Gastrocnemius medialis (tissue), 4 donors: ENCODE data around the gene ADORA2A. TPM values are rescaled to one million over a fixed set of nuclear protein-coding genes. Genes with fewer than 3 reads are reported as not detected.

Experiments
- ATAC-seq, 2 donors: fragments of 150-250 bp; one replicate each; pipeline ENCODE4 v1.9.1; 2016
- DNase-seq, 2 donors: peaks; one replicate each; pipeline ENCODE4 v3.0.0-alpha.2; 2019
- H3K27ac ChIP-seq, 4 donors: fragments of 200-600 bp; sonication (generic); 1 replicate in 1 of 4; 2 replicates in 3 of 4; pipeline ENCODE4 v1.5.1; 2016 to 2018; ENCODE audit warnings: mild to moderate bottlenecking in 2 of 4, moderate library complexity in 1 of 4
- H3K27me3 ChIP-seq, 3 donors: fragments of 200-600 bp; sonication (generic) in 2 of 3; 1 replicate in 1 of 3; 2 replicates in 2 of 3; pipeline versions ENCODE4 v1.5.1 to v1.6.0; 2016 to 2019; ENCODE audit warnings: mild to moderate bottlenecking in 1 of 3, moderate library complexity in 1 of 3
- H3K36me3 ChIP-seq, 2 donors: fragments of 200-600 bp; sonication (generic) in 1 of 2; one replicate each; pipeline ENCODE4 v1.5.1; 2017 to 2018
- H3K4me1 ChIP-seq, 2 donors: fragments of 200-600 bp; sonication (generic) in 1 of 2; one replicate each; pipeline ENCODE4 v1.5.1; 2016 to 2017; ENCODE audit warnings: mild to moderate bottlenecking in 2 of 2
- H3K4me3 ChIP-seq, 4 donors: fragments of 200-600 bp; sonication (generic) in 3 of 4; 1 replicate in 1 of 4; 2 replicates in 3 of 4; pipeline ENCODE4 v1.5.1; 2016 to 2019; ENCODE audit warnings: mild to moderate bottlenecking in 2 of 4
- H3K9me3 ChIP-seq, 3 donors: fragments of 200-600 bp; sonication (generic) in 2 of 3; 1 replicate in 1 of 3; 2 replicates in 2 of 3; pipeline ENCODE4 v1.5.1; 2016 to 2019
- POLR2A ChIP-seq, 2 donors: fragments of 450-650 bp; IDR thresholded peaks; one replicate each; pipeline ENCODE4 v1.6.1; 2017; ENCODE audit warnings: antibody characterized with exemption in 2 of 2, mild to moderate bottlenecking in 2 of 2, moderate library complexity in 2 of 2
- in situ Hi-C, 4 donors: fragments of 200-750 bp; cut with MboI; loops; one replicate each; pipeline versions ENCODE4 v1.15.0 to v1.8.0; 2017; ENCODE audit warnings: low sequenced_read_pairs in 4 of 4
- intact Hi-C: fragments of 100-400 bp; cut with DNase I; formaldehyde crosslinking; loops from one replicate; pipeline ENCODE4 v1.15.1; 2023; ENCODE audit warnings: low total_unique reads
- total RNA-seq, 4 donors: library from RNA; depleted of rRNA; stranded (reverse); fragments of >200 nt; gene quantifications; one replicate each; pipeline versions ENCODE4 v1.1.0 to v1.2.3, GENCODE V29; 2016
- TF ChIP-seq, protein P1 (sequence below), 5 experiments: fragments of 450-650 bp in 3 of 5; fragments of 200-600 bp in 2 of 5; sonication (generic) in 2 of 5; IDR thresholded peaks in 4 of 5; conservative IDR thresholded peaks in 1 of 5; 1 replicate in 4 of 5; 2 replicates in 1 of 5; pipeline ENCODE4 v1.5.1; 2016 to 2019; ENCODE audit warnings: antibody characterized with exemption in 5 of 5, mild to moderate bottlenecking in 3 of 5, moderate library complexity in 3 of 5

Gene ADORA2A
- total RNA-seq, 4 donors from 2014 or later = 0.39 to 3.6 (median 1.2) TPM

DNA sequence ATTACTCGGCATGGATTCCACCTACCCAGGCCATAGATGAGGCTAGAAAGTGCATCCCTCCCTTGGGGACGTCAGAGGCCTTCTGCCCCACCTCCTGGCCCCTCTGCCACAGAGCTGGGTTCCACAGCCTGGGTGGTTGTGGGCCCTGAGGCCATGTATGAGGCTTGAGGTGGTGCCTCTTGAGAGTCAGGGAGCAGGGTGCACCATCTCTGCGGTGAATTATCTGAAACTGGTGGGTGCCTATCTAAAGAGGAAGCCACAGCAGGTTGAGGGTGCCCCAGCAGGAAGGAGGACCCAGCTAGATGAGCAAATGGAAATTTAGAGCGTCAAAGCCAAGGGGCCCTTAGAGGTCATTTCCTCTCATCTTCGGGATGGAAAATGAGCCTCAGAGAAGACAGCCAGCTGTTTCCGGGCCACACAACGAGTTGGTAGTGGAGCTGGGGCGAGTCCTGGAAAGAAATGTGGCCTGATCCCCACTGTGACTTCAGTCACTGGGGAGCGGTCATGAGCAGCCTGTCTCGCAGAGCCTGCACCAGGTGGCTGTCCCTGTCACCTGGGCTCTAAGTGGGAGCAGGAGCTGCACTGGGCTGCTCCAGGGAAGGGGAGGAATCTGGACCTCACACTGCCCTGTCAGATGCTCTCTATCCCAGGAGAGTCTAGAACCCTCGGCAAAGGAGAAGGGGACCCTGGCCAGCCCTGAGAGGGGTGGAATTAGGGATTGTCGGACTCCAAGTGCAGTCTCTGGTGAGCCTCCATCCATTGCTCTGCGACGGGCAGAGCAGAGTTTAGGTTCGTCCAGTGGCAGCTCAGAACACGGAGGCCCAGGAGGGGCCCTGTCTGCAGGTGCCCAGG is 7.3 kb downstream of the ADORA2A start:
- in situ Hi-C loops = loop anchor here in 3 of 4 donors (10.0 to 25.0 kb wide), 3 partner anchors 70 to 328 kb away; partner anchors contain the start of gene PIWIL3 (in 1 of the 3)
- ATAC-seq (peak; percentile 11 to 18), DNase-seq (peak in 1 of 2 donors; percentile 35)
- H3K27ac ChIP-seq = peak overlapping the region; percentile 30 to 65 (median 58)
- no peaks in the 10 kb centered on the region for H3K9me3 ChIP-seq
- no peaks in the 10 kb centered on the region for H3K27me3 ChIP-seq
- no peaks in the 10 kb centered on the region for H3K36me3 ChIP-seq
- H3K4me1 ChIP-seq = peaks cover 30 to 31% of the 10 kb centered on the region in 2 donors
- H3K4me3 ChIP-seq = no peak overlapping the region
- intact Hi-C loops = no loop called here
- no peak for TF ChIP-seq POLR2A (IDR thresholded peaks at IDR 0.05)
- TF ChIP-seq, protein P1, sequence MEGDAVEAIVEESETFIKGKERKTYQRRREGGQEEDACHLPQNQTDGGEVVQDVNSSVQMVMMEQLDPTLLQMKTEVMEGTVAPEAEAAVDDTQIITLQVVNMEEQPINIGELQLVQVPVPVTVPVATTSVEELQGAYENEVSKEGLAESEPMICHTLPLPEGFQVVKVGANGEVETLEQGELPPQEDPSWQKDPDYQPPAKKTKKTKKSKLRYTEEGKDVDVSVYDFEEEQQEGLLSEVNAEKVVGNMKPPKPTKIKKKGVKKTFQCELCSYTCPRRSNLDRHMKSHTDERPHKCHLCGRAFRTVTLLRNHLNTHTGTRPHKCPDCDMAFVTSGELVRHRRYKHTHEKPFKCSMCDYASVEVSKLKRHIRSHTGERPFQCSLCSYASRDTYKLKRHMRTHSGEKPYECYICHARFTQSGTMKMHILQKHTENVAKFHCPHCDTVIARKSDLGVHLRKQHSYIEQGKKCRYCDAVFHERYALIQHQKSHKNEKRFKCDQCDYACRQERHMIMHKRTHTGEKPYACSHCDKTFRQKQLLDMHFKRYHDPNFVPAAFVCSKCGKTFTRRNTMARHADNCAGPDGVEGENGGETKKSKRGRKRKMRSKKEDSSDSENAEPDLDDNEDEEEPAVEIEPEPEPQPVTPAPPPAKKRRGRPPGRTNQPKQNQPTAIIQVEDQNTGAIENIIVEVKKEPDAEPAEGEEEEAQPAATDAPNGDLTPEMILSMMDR (IDR thresholded peaks at IDR 0.05 in 4 of 5, conservative IDR thresholded peaks at IDR 0.05 in 1 of 5) = no peak

DNA sequence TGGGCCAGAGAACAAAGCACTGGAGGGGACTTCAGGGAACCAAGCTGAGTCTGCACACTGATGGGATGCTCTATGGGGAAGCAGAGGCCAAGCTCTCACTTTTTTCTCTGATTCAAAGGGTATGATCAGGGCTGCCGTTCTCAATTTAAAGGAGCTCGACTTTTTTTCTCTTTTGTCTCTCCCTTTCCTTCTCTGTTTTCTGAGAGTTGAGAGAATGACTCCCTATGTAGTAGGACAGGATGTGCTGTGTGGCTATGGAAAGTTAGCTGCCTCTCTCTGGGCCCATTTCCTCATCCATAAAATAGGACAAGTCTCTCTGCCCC is 7.9 kb downstream of the ADORA2A start:
- intact Hi-C loops (no loop called here), in situ Hi-C loops (loop anchor here in 3 of 4 donors (10.0 to 25.0 kb wide), 3 partner anchors 70 to 327 kb away; partner anchors contain the start of gene PIWIL3 (in 1 of the 3))
- DNase-seq (no peak), ATAC-seq (no peak)
- TF ChIP-seq POLR2A (IDR thresholded peaks at IDR 0.05) = no peak
- TF ChIP-seq, protein P1 (IDR thresholded peaks at IDR 0.05 in 4 of 5, conservative IDR thresholded peaks at IDR 0.05 in 1 of 5) = no peak
- Histone ChIP-seq H3K27ac (peak overlapping the region; percentile 51 to 65 (median 58)), H3K27me3 (no peaks in the 10 kb centered on the region), H3K9me3 (no peaks in the 10 kb centered on the region), H3K4me3 (no peak overlapping the region), H3K4me1 (peaks cover 28 to 35% of the 10 kb centered on the region in 2 donors), H3K36me3 (no peaks in the 10 kb centered on the region)

DNA sequence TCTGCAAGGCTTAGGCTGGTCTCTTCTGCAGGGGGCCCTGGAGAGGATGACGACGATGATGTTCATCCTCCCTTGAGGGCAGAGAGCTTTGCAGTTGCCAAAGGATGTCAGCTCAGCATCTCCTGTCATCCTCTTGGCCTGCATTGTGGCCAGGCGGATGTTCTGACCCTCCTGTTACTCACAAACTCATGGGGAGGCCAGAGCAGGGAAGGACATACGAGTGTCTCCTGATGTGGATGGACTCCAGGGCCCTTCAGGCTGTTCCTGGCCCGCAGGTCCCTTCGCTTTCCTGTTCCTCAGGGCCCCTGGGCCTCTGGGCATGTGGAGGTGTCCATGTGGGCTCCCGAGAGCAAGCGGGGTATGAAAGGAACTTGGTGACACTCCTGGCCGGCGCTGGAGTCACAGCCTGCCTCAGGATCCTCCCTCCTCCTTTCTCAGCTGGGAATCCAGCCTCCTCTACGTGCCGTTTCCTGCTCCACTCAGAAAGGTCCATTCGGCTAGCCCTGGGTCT is 8.5 kb downstream of the ADORA2A start:
- no peaks in the 10 kb centered on the region for H3K9me3 ChIP-seq
- peak overlapping the region; percentile 51 to 65 (median 58) for H3K27ac ChIP-seq
- no peaks in the 10 kb centered on the region for H3K36me3 ChIP-seq
- H3K27me3 ChIP-seq = no peaks in the 10 kb centered on the region
- peaks cover 33 to 41% of the 10 kb centered on the region in 2 donors for H3K4me1 ChIP-seq
- no peak overlapping the region for H3K4me3 ChIP-seq
- in situ Hi-C loops (loop anchor here in 3 of 4 donors (10.0 to 25.0 kb wide), 3 partner anchors 69 to 326 kb away; partner anchors contain the start of gene PIWIL3 (in 1 of the 3)), intact Hi-C loops (no loop called here)
- peak in 1 of 2 donors; percentile 39 for DNase-seq
- TF ChIP-seq, protein P1 (IDR thresholded peaks at IDR 0.05 in 4 of 5, conservative IDR thresholded peaks at IDR 0.05 in 1 of 5) = no peak
- no peak for TF ChIP-seq POLR2A (IDR thresholded peaks at IDR 0.05)
- ATAC-seq = peak in 1 of 2 donors; percentile 20

DNA sequence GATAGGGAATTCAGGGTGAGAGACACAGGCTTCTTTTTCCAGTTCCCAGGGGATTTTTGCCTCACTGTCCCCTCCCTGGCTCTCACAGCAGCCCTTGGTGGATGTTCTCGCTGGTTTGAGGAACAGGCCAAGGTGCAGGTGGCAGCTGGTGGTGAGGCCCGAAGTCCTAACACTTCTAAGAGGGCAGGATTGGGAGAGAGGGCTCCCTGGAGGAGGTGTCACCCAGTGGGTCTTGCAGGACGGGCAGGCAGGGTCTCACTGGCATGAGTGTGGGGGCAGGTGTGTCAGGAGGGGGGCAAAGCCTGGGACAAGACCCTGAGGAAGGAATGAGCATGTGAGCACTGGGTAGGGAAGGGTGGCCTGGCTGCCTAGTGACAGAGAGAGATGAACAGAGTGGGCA is 9.2 kb downstream of the ADORA2A start:
- H3K27me3 ChIP-seq = no peaks in the 10 kb centered on the region
- intact Hi-C loops (no loop called here), in situ Hi-C loops (loop anchor here in 3 of 4 donors (10.0 to 25.0 kb wide), 3 partner anchors 68 to 326 kb away; partner anchors contain the start of gene PIWIL3 (in 1 of the 3))
- H3K4me1 ChIP-seq = peaks cover 36 to 43% of the 10 kb centered on the region in 2 donors
- no peak overlapping the region for H3K4me3 ChIP-seq
- ATAC-seq (no peak), DNase-seq (no peak)
- TF ChIP-seq, protein P1 (IDR thresholded peaks at IDR 0.05 in 4 of 5, conservative IDR thresholded peaks at IDR 0.05 in 1 of 5) = no peak
- no peak for TF ChIP-seq POLR2A (IDR thresholded peaks at IDR 0.05)
- H3K36me3 ChIP-seq = no peaks in the 10 kb centered on the region
- no peaks in the 10 kb centered on the region for H3K9me3 ChIP-seq
- peak overlapping the region; percentile 51 to 65 (median 58) for H3K27ac ChIP-seq
